Loucy (cell line): Measurements from ENCODE around the gene SYNGAP1.
A peak's percentile ranks its signal among the peaks of the same experiment; 100 is the strongest.
"Not testable (repeated sequence)": the region's sequence is repeated elsewhere in the genome, so short reads cannot be mapped to it uniquely, and the experiment has no call there.

Experiments
- H2AFZ ChIP-seq: fragments of 200-600 bp; sonication (generic); 2 replicates; pipeline ENCODE4 v1.6.0; 2016; ENCODE audit warnings: antibody characterized with exemption, mild to moderate bottlenecking, low read length, moderate library complexity
- H3F3A ChIP-seq: fragments of 200-600 bp; 2 replicates; pipeline ENCODE4 v1.6.0; 2016; ENCODE audit warnings: antibody characterized with exemption, low read depth, mild to moderate bottlenecking
- H3K27me3 ChIP-seq: fragments of 200-600 bp; sonication (generic); 2 replicates; pipeline ENCODE4 v1.6.1; 2014; ENCODE audit warnings: low read length, mild to moderate bottlenecking; ENCODE audit not compliant: insufficient read depth, poor library complexity, severe bottlenecking
- H3K36me3 ChIP-seq: fragments of 200-600 bp; sonication (generic); 2 replicates; pipeline ENCODE4 v1.6.1; 2016; ENCODE audit warnings: low read length; ENCODE audit not compliant: insufficient read depth
- H3K4me1 ChIP-seq: fragments of 200-600 bp; sonication (generic); 2 replicates; pipeline ENCODE4 v1.5.1; 2014; ENCODE audit warnings: low read length, mild to moderate bottlenecking; ENCODE audit not compliant: insufficient read depth, poor library complexity, severe bottlenecking
- H3K4me2 ChIP-seq: fragments of 200-600 bp; sonication (generic); 2 replicates; pipeline ENCODE4 v1.6.0; 2014; ENCODE audit warnings: antibody characterized with exemption, low read length, low read depth, mild to moderate bottlenecking; ENCODE audit not compliant: poor library complexity, severe bottlenecking
- H3K4me3 ChIP-seq: fragments of 200-600 bp; sonication (generic); 2 replicates; pipeline ENCODE4 v1.5.1; 2014; ENCODE audit warnings: low read length, mild to moderate bottlenecking, mixed read lengths; ENCODE audit not compliant: poor library complexity, severe bottlenecking
- H3K79me2 ChIP-seq: fragments of 200-600 bp; sonication (generic); 2 replicates; pipeline ENCODE4 v1.6.1; 2014; ENCODE audit warnings: low read length; ENCODE audit not compliant: insufficient read depth
- H3K9ac ChIP-seq: fragments of 200-600 bp; sonication (generic); 2 replicates; pipeline ENCODE4 v1.6.0; 2014; ENCODE audit warnings: mild to moderate bottlenecking, low read depth, low read length, moderate library complexity; ENCODE audit not compliant: poor library complexity, severe bottlenecking
- H3K9me2 ChIP-seq: fragments of 200-600 bp; sonication (generic); replicated peaks from 2 replicates; pipeline ENCODE4 v1.6.1; 2016; ENCODE audit warnings: low read depth, low read length, mixed read lengths
- H3K9me3 ChIP-seq: fragments of 200-600 bp; sonication (generic); 2 replicates; pipeline ENCODE4 v1.6.1; 2014; ENCODE audit warnings: mild to moderate bottlenecking, antibody characterized with exemption, low read length, low read depth; ENCODE audit not compliant: insufficient read depth
- H4K20me1 ChIP-seq: fragments of 200-600 bp; sonication (generic); 2 replicates; pipeline ENCODE4 v1.6.0; 2014; ENCODE audit warnings: antibody characterized with exemption, low read length, mild to moderate bottlenecking; ENCODE audit not compliant: insufficient read depth, poor library complexity, severe bottlenecking
- EZH2phosphoT487 ChIP-seq: fragments of 200-600 bp; IDR thresholded peaks from 2 replicates; pipeline ENCODE4 v1.6.1; 2018; ENCODE audit warnings: antibody characterized with exemption, mild to moderate bottlenecking, moderate library complexity, borderline replicate concordance
- TF ChIP-seq, protein P1 (sequence below): fragments of 200-600 bp; sonication (generic); conservative IDR thresholded peaks from 2 replicates; pipeline ENCODE4 v1.5.1; 2014; ENCODE audit warnings: mild to moderate bottlenecking, antibody characterized with exemption, low read length

Gene SYNGAP1

GRCh38 chr6:33397541-33397940 lies 22.3 kb upstream of the SYNGAP1 start:
- H3K4me2 ChIP-seq: peak overlapping the region; percentile 10
- no peaks in the 10 kb centered on the region for H3K9me2 ChIP-seq
- no peak overlapping the region for H3K4me3 ChIP-seq
- peaks cover 95% of the 10 kb centered on the region for H3K79me2 ChIP-seq
- H3F3A ChIP-seq: no peaks in the 10 kb centered on the region
- peaks cover 44% of the 10 kb centered on the region for H4K20me1 ChIP-seq
- peak overlapping the region; percentile 6 for H3K9ac ChIP-seq
- no peaks in the 10 kb centered on the region for H3K9me3 ChIP-seq
- peaks cover 46% of the 10 kb centered on the region; the same call in 1 of the 2 replicates for H3K36me3 ChIP-seq
- no peak for TF ChIP-seq EZH2phosphoT487
- TF ChIP-seq, protein P1, sequence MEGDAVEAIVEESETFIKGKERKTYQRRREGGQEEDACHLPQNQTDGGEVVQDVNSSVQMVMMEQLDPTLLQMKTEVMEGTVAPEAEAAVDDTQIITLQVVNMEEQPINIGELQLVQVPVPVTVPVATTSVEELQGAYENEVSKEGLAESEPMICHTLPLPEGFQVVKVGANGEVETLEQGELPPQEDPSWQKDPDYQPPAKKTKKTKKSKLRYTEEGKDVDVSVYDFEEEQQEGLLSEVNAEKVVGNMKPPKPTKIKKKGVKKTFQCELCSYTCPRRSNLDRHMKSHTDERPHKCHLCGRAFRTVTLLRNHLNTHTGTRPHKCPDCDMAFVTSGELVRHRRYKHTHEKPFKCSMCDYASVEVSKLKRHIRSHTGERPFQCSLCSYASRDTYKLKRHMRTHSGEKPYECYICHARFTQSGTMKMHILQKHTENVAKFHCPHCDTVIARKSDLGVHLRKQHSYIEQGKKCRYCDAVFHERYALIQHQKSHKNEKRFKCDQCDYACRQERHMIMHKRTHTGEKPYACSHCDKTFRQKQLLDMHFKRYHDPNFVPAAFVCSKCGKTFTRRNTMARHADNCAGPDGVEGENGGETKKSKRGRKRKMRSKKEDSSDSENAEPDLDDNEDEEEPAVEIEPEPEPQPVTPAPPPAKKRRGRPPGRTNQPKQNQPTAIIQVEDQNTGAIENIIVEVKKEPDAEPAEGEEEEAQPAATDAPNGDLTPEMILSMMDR: no peak
- no peak overlapping the region for H2AFZ ChIP-seq
- peaks cover 39% of the 10 kb centered on the region for H3K4me1 ChIP-seq
- H3K27me3 ChIP-seq: no peaks in the 10 kb centered on the region

GRCh38 chr6:33398601-33399000 lies 21.3 kb upstream of the SYNGAP1 start:
- H3F3A ChIP-seq: not testable (repeated sequence)

DNA sequence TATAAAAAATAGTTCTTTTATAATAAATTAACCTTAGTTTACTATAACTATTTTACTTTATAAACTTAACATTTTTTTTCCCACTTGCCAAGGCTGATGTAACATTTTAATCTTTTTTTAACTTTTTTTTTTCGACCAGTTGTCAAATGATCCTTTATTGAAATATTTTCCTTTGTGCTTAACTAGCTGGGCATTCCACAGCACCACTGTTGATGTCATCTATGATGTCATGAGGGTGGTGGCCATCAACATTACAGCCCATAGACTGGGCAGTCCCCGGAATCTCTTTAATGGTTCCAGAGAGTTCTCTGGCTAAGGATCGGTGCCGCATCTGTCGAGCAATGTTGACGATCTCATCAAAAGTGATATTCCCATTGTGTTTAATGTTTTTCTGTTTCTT lies 20.0 kb upstream of the SYNGAP1 start:
- Histone ChIP-seq H3K36me3 (peaks cover 70% of the 10 kb centered on the region; the same call in 1 of the 2 replicates), H3K79me2 (peaks cover 94% of the 10 kb centered on the region), H4K20me1 (peaks cover 41% of the 10 kb centered on the region), H3K4me1 (peaks cover 22% of the 10 kb centered on the region)
- not testable (repeated sequence) for H3F3A ChIP-seq, H3K4me3 ChIP-seq, H3K9me3 ChIP-seq, H3K27me3 ChIP-seq, H3K9me2 ChIP-seq, H3K9ac ChIP-seq, H2AFZ ChIP-seq, H3K4me2 ChIP-seq

More at GRCh38 chr6:33398601-33399000, 21.3 kb upstream of the SYNGAP1 start:
- H3K4me3 ChIP-seq, H2AFZ ChIP-seq, H3K27me3 ChIP-seq, H3K9ac ChIP-seq, H3K4me2 ChIP-seq, H3K9me3 ChIP-seq, H3K9me2 ChIP-seq: not testable (repeated sequence)
- Histone ChIP-seq H4K20me1 (peaks cover 44% of the 10 kb centered on the region), H3K4me1 (peaks cover 33% of the 10 kb centered on the region), H3K36me3 (peaks cover 57% of the 10 kb centered on the region; the same call in 1 of the 2 replicates), H3K79me2 (peaks cover 95% of the 10 kb centered on the region)

GRCh38 chr6:33404884-33405283 lies 15.0 kb upstream of the SYNGAP1 start:
- no peak overlapping the region for H3K4me3 ChIP-seq
- peaks cover 83% of the 10 kb centered on the region; the same call in 1 of the 2 replicates for H3K36me3 ChIP-seq
- H4K20me1 ChIP-seq: peaks cover 20% of the 10 kb centered on the region
- H3K9me2 ChIP-seq: no peaks in the 10 kb centered on the region
- no peak for TF ChIP-seq EZH2phosphoT487
- TF ChIP-seq, protein P1: no peak
- H3F3A ChIP-seq: peaks cover 19% of the 10 kb centered on the region
- peaks cover 50% of the 10 kb centered on the region; the same call in 1 of the 2 replicates for H3K79me2 ChIP-seq
- no peaks in the 10 kb centered on the region for H3K9me3 ChIP-seq
- H3K27me3 ChIP-seq: no peaks in the 10 kb centered on the region
- no peak overlapping the region for H3K9ac ChIP-seq
- peaks cover 10% of the 10 kb centered on the region for H3K4me1 ChIP-seq
- no peak overlapping the region for H2AFZ ChIP-seq
- H3K4me2 ChIP-seq: no peak overlapping the region
